HepG2 (cell line): Measurements from ENCODE around the gene LRRC8D. TPM values are rescaled to one million over a fixed set of nuclear protein-coding genes. Genes with fewer than 3 reads are reported as not detected.

ENCODE experiments used
- ATAC-seq: fragments of 200-7000 bp; cut with Tn5 transposase; 3 replicates; pipeline ENCODE4 v1.9.1; 2020; ENCODE audit warnings: mild to moderate bottlenecking, moderate library complexity
- BruUV-seq: library from RNA; stranded (reverse); fragments of 400-500 nt; replicated peaks from 2 replicates; lab custom pipeline; 2021; lab: Mats Ljungman, UMichigan
- CTCF ChIA-PET: fragments of 300-600 bp; formaldehyde crosslinking; extraction: SDS; loops from one replicate; lab custom pipeline; 2021; ENCODE audit warnings: low total read pairs, inconsistent platforms, low intra/inter-chr PET ratio; lab: Yijun Ruan, JAX
- POLR2A ChIA-PET: fragments of 350-600 bp; sonication (Branson Sonifier 250); formaldehyde crosslinking; loops from one replicate; lab custom pipeline; 2020; ENCODE audit warnings: antibody characterized with exemption, inconsistent platforms; lab: Yijun Ruan, JAX
- DNase-seq: peaks from one replicate; pipeline ENCODE4 v3.0.0-alpha.2; 2015; ENCODE audit warnings: low spot score
- FAIRE-seq: peaks from 3 replicates; lab custom pipeline; 2011; peaks lifted over from hg19 to GRCh38; lab: Jason Lieb, UNC
- H2AFZ ChIP-seq: one replicate; pipeline ENCODE4 v1.6.1; 2011; ENCODE audit warnings: low read length, inconsistent platforms
- H3K27ac ChIP-seq: fragments of 300-600 bp; 3 replicates; pipeline ENCODE4 v1.8.0; 2011; ENCODE audit warnings: mixed run types, mild to moderate bottlenecking, mixed read lengths, low read length, inconsistent platforms; ENCODE audit not compliant: insufficient read depth; ENCODE audit errors: extremely low read length
- H3K27me3 ChIP-seq, 2 experiments: fragments of 200-600 bp in 1 of 2; 2 replicates in 1 of 2; 3 replicates in 1 of 2; pipeline versions ENCODE4 v1.6.0 to v1.8.0; 2011; ENCODE audit warnings: low read length in 2 of 2, mild to moderate bottlenecking in 2 of 2, moderate library complexity in 2 of 2, inconsistent platforms in 1 of 2; ENCODE audit not compliant: insufficient read depth in 2 of 2, control insufficient read depth in 1 of 2
- H3K36me3 ChIP-seq, 2 experiments: fragments of 200-600 bp in 1 of 2; replicated peaks in 1 of 2; 2 replicates in 1 of 2; 3 replicates in 1 of 2; pipeline versions ENCODE4 v1.5.1 to v1.8.0; 2011; ENCODE audit warnings: low read length in 2 of 2, inconsistent platforms in 1 of 2; ENCODE audit not compliant: insufficient read depth in 2 of 2, control insufficient read depth in 1 of 2
- H3K4me1 ChIP-seq: 2 replicates; pipeline ENCODE4 v1.5.1; 2012; ENCODE audit warnings: low read length, inconsistent platforms; ENCODE audit not compliant: insufficient read depth
- H3K4me2 ChIP-seq: 2 replicates; pipeline ENCODE4 v1.6.0; 2011; ENCODE audit warnings: low read depth, low read length, inconsistent platforms
- H3K4me3 ChIP-seq, 3 experiments: fragments of 200-600 bp in 1 of 3; sonication (generic), shearing (Covaris generic) in 1 of 3; replicated peaks in 1 of 3; 2 replicates each; pipeline ENCODE4 v1.5.1; 2011 to 2016; ENCODE audit warnings: low read length in 3 of 3, inconsistent platforms in 2 of 3, low read depth in 2 of 3, mild to moderate bottlenecking in 2 of 3, control low read depth in 1 of 3, mixed read lengths in 1 of 3; ENCODE audit not compliant: insufficient read depth in 1 of 3
- H3K79me2 ChIP-seq: one replicate; pipeline ENCODE4 v1.6.1; 2011; ENCODE audit warnings: low read length, inconsistent platforms; ENCODE audit not compliant: insufficient read depth
- H3K9ac ChIP-seq: 2 replicates; pipeline ENCODE4 v1.6.0; 2011; ENCODE audit warnings: mild to moderate bottlenecking, low read depth, low read length, inconsistent platforms; ENCODE audit not compliant: insufficient read depth
- H3K9me3 ChIP-seq: 2 replicates; pipeline ENCODE4 v1.5.1; 2012; ENCODE audit warnings: mild to moderate bottlenecking, low read length
- H4K20me1 ChIP-seq: 2 replicates; pipeline ENCODE4 v1.6.0; 2011; ENCODE audit warnings: inconsistent platforms, mild to moderate bottlenecking, low read length, moderate library complexity; ENCODE audit not compliant: insufficient read depth
- ARNTL ChIP-seq: sonication (generic); formaldehyde crosslinking; IDR thresholded peaks from 2 replicates; pipeline ENCODE4 v1.4.0; 2020; ENCODE audit warnings: mild to moderate bottlenecking, missing genetic modification reagents
- GATA4 ChIP-seq: sonication (generic); IDR thresholded peaks from 2 replicates; pipeline ENCODE4 v1.6.1; 2016; ENCODE audit warnings: antibody characterized with exemption, low read depth, borderline replicate concordance
- GPBP1L1 ChIP-seq: sonication (generic); formaldehyde crosslinking; IDR thresholded peaks from 2 replicates; pipeline ENCODE4 v1.5.0; 2020; ENCODE audit warnings: mild to moderate bottlenecking, missing genetic modification reagents
- HMG20A ChIP-seq: IDR thresholded peaks from 2 replicates; pipeline ENCODE4 v1.6.1; 2016; ENCODE audit warnings: borderline replicate concordance
- HNF1A ChIP-seq, 2 experiments: sonication (generic) in 1 of 2; formaldehyde crosslinking in 1 of 2; IDR thresholded peaks; 2 replicates each; pipeline versions ENCODE4 v1.4.0 to v1.6.1; 2016 to 2020; ENCODE audit warnings: borderline replicate concordance in 1 of 2, low read depth in 1 of 2, mild to moderate bottlenecking in 1 of 2, missing genetic modification reagents in 1 of 2
- IRF1 ChIP-seq: sonication (generic); formaldehyde crosslinking; IDR thresholded peaks from 2 replicates; pipeline ENCODE4 v1.4.0; 2020; ENCODE audit warnings: low read depth, mild to moderate bottlenecking, missing genetic modification reagents
- MZF1 ChIP-seq: sonication (generic); formaldehyde crosslinking; IDR thresholded peaks from 2 replicates; pipeline ENCODE4 v1.8.1; 2023; ENCODE audit warnings: mild to moderate bottlenecking, missing genetic modification reagents, borderline replicate concordance
- ONECUT2 ChIP-seq: sonication (generic); formaldehyde crosslinking; IDR thresholded peaks from 2 replicates; pipeline ENCODE4 v1.4.0; 2020; ENCODE audit warnings: missing genetic modification reagents
- RELA ChIP-seq: sonication (generic); formaldehyde crosslinking; IDR thresholded peaks from 2 replicates; pipeline ENCODE4 v1.4.0; 2020; ENCODE audit warnings: missing genetic modification reagents
- SMC3 ChIP-seq: IDR thresholded peaks from 2 replicates; pipeline ENCODE4 v1.6.1; 2011; ENCODE audit warnings: low read length, improper control_type of control experiment
- ZNF512B ChIP-seq: sonication (generic); formaldehyde crosslinking; IDR thresholded peaks from 2 replicates; pipeline ENCODE4 v1.5.1; 2020; ENCODE audit warnings: missing genetic modification reagents, mild to moderate bottlenecking, borderline replicate concordance
- ZNF816 ChIP-seq: sonication (generic); formaldehyde crosslinking; IDR thresholded peaks from 2 replicates; pipeline ENCODE4 v1.8.0; 2022; ENCODE audit warnings: missing genetic modification reagents, mild to moderate bottlenecking, borderline replicate concordance
- WGBS: methylation state at CpG from one replicate; pipeline ENCODE4 v1.1.6; 2017; ENCODE audit warnings: low lambda C conversion rate; 5-methylcytosine and 5-hydroxymethylcytosine counted together
- in situ Hi-C: cut with HindIII; loops from 2 replicates; pipeline ENCODE4 v1.10.0; 2017; ENCODE audit warnings: low pct_unique_long_range_greater_than_20kb; ENCODE audit not compliant: extremely low pct_ligation_motif_present
- intact Hi-C: fragments of 100-400 bp; cut with micrococcal nuclease; formaldehyde crosslinking; loops from one replicate; pipeline ENCODE4 v1.10.0; 2022; ENCODE audit not compliant: unreplicated experiment
- polyA plus RNA-seq, 8 experiments: library from polyadenylated mRNA; depleted of rRNA in 3 of 8; stranded (reverse) in 7 of 8; unstranded in 1 of 8; fragments of >200 nt; fragmentation: Illumina TruSeq in 4 of 8; extraction: Trizol in 4 of 8; gene quantifications; 2 replicates each; pipeline versions ENCODE4 v1.2.1 to v1.2.3, GENCODE V29; 2011 to 2016; ENCODE audit warnings: low read depth in 4 of 8, missing spikeins in 1 of 8, mixed read lengths in 1 of 8; ENCODE audit not compliant: insufficient read depth in 1 of 8
- total RNA-seq, 5 experiments: library from RNA; depleted of rRNA; stranded (reverse); fragments of >200 nt; fragmentation: Illumina TruSeq; extraction: Trizol; gene quantifications; 2 replicates each; pipeline ENCODE4 v1.2.3, GENCODE V29; 2016; ENCODE audit warnings: low read depth in 1 of 5

The LRRC8D gene
- total and polyA plus RNA-seq, 2 of the 13 experiments (the other 11 are each of a cell fraction or from before 2014, with no cell fraction given) = 29.9 to 45.5 TPM

- no peak for TF ChIP-seq ZNF816 (CRISPR knock-in tag)
- TF ChIP-seq GPBP1L1 (CRISPR knock-in tag) = no peak
- TF ChIP-seq, all 625 proteins: peak for 0
Measured at GRCh38 chr1:89958851-89959654, 138.2 kb downstream of the LRRC8D start (continued).

- DNase-seq (no peak), ATAC-seq (no peak), FAIRE-seq (no peak)
- H2AFZ ChIP-seq = no peak overlapping the region
- H3K4me2 ChIP-seq = no peak overlapping the region
- POLR2A ChIA-PET = no interaction called here
- H3K9me3 ChIP-seq = no peaks in the 10 kb centered on the region
- peaks cover 22% of the 10 kb centered on the region for H3K4me1 ChIP-seq
- no peaks in the 10 kb centered on the region for H4K20me1 ChIP-seq
- H3K36me3 ChIP-seq = no peaks in the 10 kb centered on the region
- intact Hi-C loops = loop anchor here (10.0 kb wide), 1 partner anchor 155 kb away; no protein-coding TSS in a partner anchor
- 100% methylated on average over 2 of the region's 2 CpGs for WGBS
- no peak overlapping the region for H3K27ac ChIP-seq
- no peak overlapping the region for H3K4me3 ChIP-seq
- no peaks in the 10 kb centered on the region for H3K79me2 ChIP-seq
- no peaks in the 10 kb centered on the region for H3K27me3 ChIP-seq
- CTCF ChIA-PET = no interaction called here
- BruUV-seq = no TSS peak
- in situ Hi-C loops = no loop called here
- H3K9ac ChIP-seq = no peak overlapping the region
- TF ChIP-seq MZF1 (CRISPR knock-in tag) = no peak
- no peak for TF ChIP-seq SMC3
- no peak for TF ChIP-seq GATA4
- no peak for TF ChIP-seq ZNF512B
- TF ChIP-seq ARNTL (CRISPR knock-in tag) = no peak
- TF ChIP-seq HMG20A (CRISPR knock-in tag) = no peak
- TF ChIP-seq IRF1 (CRISPR knock-in tag) = no peak
- TF ChIP-seq RELA (CRISPR knock-in tag) = no peak
- no peak for TF ChIP-seq HNF1A (IDR thresholded peaks at IDR 0.05; ENCODE audit: low read depth)
- TF ChIP-seq HNF1A (CRISPR knock-in tag; IDR thresholded peaks at IDR 0.05; ENCODE audit: borderline replicate concordance) = no peak
- TF ChIP-seq ONECUT2 = no peak
Measured at GRCh38 chr1:89959719-89960118, 138.9 kb downstream of the LRRC8D start.
